Measurements from ENCODE around the gene CSRNP3.

Gene CSRNP3

GRCh38 chr2:165701147-165701546, 231.6 kb downstream of the CSRNP3 start:
- TF ChIP-seq MAX (IDR thresholded peaks at IDR 0.05) = no peak
- no peak for TF ChIP-seq REST (IDR thresholded peaks at IDR 0.05; ENCODE audit: low read depth)
- no peak for TF ChIP-seq EP300 (IDR thresholded peaks at IDR 0.05; ENCODE audit: borderline replicate concordance)
- no peak for TF ChIP-seq CEBPB (IDR thresholded peaks at IDR 0.05)
- no peak for TF ChIP-seq NFIC (IDR thresholded peaks at IDR 0.05)
- TF ChIP-seq TCF12 (IDR thresholded peaks at IDR 0.05; ENCODE audit: low read depth) = no peak
- no peak for TF ChIP-seq RAD21 (IDR thresholded peaks at IDR 0.05; ENCODE audit: low read depth)
- TF ChIP-seq CREB1 (IDR thresholded peaks at IDR 0.05; ENCODE audit: low read depth) = no peak
- TF ChIP-seq FOXM1 (IDR thresholded peaks at IDR 0.05; ENCODE audit: borderline replicate concordance, low read depth) = no peak
- TF ChIP-seq YY1 (IDR thresholded peaks at IDR 0.05; ENCODE audit: low read depth) = no peak
- no peak for TF ChIP-seq TEAD4 (IDR thresholded peaks at IDR 0.05)
- no peak for TF ChIP-seq ZBTB7A (IDR thresholded peaks at IDR 0.05; ENCODE audit: low read depth)
- TF ChIP-seq TAF1 (IDR thresholded peaks at IDR 0.05; ENCODE audit: low read depth) = no peak
- TF ChIP-seq USF1 (IDR thresholded peaks at IDR 0.05) = no peak
- no peak for TF ChIP-seq EGR1 (IDR thresholded peaks at IDR 0.05)

GRCh38 chr2:165706960-165707487, 237.5 kb downstream of the CSRNP3 start:
- TF ChIP-seq YY1 (IDR thresholded peaks at IDR 0.05; ENCODE audit: low read depth) = no peak
- TF ChIP-seq CEBPB (IDR thresholded peaks at IDR 0.05) = no peak
- TF ChIP-seq TAF1 (IDR thresholded peaks at IDR 0.05; ENCODE audit: low read depth) = no peak
- no peak for TF ChIP-seq EP300 (IDR thresholded peaks at IDR 0.05; ENCODE audit: borderline replicate concordance)
- no peak for TF ChIP-seq RAD21 (IDR thresholded peaks at IDR 0.05; ENCODE audit: low read depth)
- no peak for TF ChIP-seq NFIC (IDR thresholded peaks at IDR 0.05)
- no peak for TF ChIP-seq CREB1 (IDR thresholded peaks at IDR 0.05; ENCODE audit: low read depth)
- TF ChIP-seq TCF12 (IDR thresholded peaks at IDR 0.05; ENCODE audit: low read depth) = no peak
- TF ChIP-seq ZBTB7A (IDR thresholded peaks at IDR 0.05; ENCODE audit: low read depth) = no peak
- no peak for TF ChIP-seq MAX (IDR thresholded peaks at IDR 0.05)

- TF ChIP-seq FOXM1 (IDR thresholded peaks at IDR 0.05; ENCODE audit: borderline replicate concordance, low read depth) (no peak), MAX (IDR thresholded peaks at IDR 0.05) (no peak), TCF12 (IDR thresholded peaks at IDR 0.05; ENCODE audit: low read depth) (no peak), EP300 (IDR thresholded peaks at IDR 0.05; ENCODE audit: borderline replicate concordance) (no peak), TEAD4 (IDR thresholded peaks at IDR 0.05) (no peak), ZBTB7A (IDR thresholded peaks at IDR 0.05; ENCODE audit: low read depth) (no peak)
Measured at GRCh38 chr2:165716091-165716490, 246.6 kb downstream of the CSRNP3 start.

- TF ChIP-seq TEAD4 (IDR thresholded peaks at IDR 0.05) (no peak), USF1 (IDR thresholded peaks at IDR 0.05) (no peak), CEBPB (IDR thresholded peaks at IDR 0.05) (no peak), TCF12 (IDR thresholded peaks at IDR 0.05; ENCODE audit: low read depth) (no peak), FOXM1 (IDR thresholded peaks at IDR 0.05; ENCODE audit: borderline replicate concordance, low read depth) (no peak), NFIC (IDR thresholded peaks at IDR 0.05) (no peak), TAF1 (IDR thresholded peaks at IDR 0.05; ENCODE audit: low read depth) (no peak), YY1 (IDR thresholded peaks at IDR 0.05; ENCODE audit: low read depth) (no peak), ZBTB7A (IDR thresholded peaks at IDR 0.05; ENCODE audit: low read depth) (no peak), REST (IDR thresholded peaks at IDR 0.05; ENCODE audit: low read depth) (no peak), MAX (IDR thresholded peaks at IDR 0.05) (no peak), EP300 (IDR thresholded peaks at IDR 0.05; ENCODE audit: borderline replicate concordance) (no peak), RAD21 (IDR thresholded peaks at IDR 0.05; ENCODE audit: low read depth) (no peak), CREB1 (IDR thresholded peaks at IDR 0.05; ENCODE audit: low read depth) (no peak), EGR1 (IDR thresholded peaks at IDR 0.05) (no peak)
Measured at GRCh38 chr2:165718610-165719210, 249.2 kb downstream of the CSRNP3 start.

- no peak for TF ChIP-seq YY1 (IDR thresholded peaks at IDR 0.05; ENCODE audit: low read depth)
- TF ChIP-seq NFIC (IDR thresholded peaks at IDR 0.05) = no peak
- TF ChIP-seq RAD21 (IDR thresholded peaks at IDR 0.05; ENCODE audit: low read depth) = no peak
- TF ChIP-seq MAX (IDR thresholded peaks at IDR 0.05) = no peak
- no peak for TF ChIP-seq TEAD4 (IDR thresholded peaks at IDR 0.05)
- TF ChIP-seq EGR1 (IDR thresholded peaks at IDR 0.05) = no peak
- TF ChIP-seq FOXM1 (IDR thresholded peaks at IDR 0.05; ENCODE audit: borderline replicate concordance, low read depth) = no peak
- TF ChIP-seq USF1 (IDR thresholded peaks at IDR 0.05) = no peak
- no peak for TF ChIP-seq EP300 (IDR thresholded peaks at IDR 0.05; ENCODE audit: borderline replicate concordance)
- no peak for TF ChIP-seq REST (IDR thresholded peaks at IDR 0.05; ENCODE audit: low read depth)
- no peak for TF ChIP-seq TAF1 (IDR thresholded peaks at IDR 0.05; ENCODE audit: low read depth)
- no peak for TF ChIP-seq TCF12 (IDR thresholded peaks at IDR 0.05; ENCODE audit: low read depth)
- TF ChIP-seq CEBPB (IDR thresholded peaks at IDR 0.05) = no peak
- TF ChIP-seq ZBTB7A (IDR thresholded peaks at IDR 0.05; ENCODE audit: low read depth) = no peak
- TF ChIP-seq CREB1 (IDR thresholded peaks at IDR 0.05; ENCODE audit: low read depth) = no peak
Measured at GRCh38 chr2:165720511-165720910, 251.0 kb downstream of the CSRNP3 start.
